K562 treated with DMSO at 1 percent for 48 hours (cell line): ENCODE data around the gene CR1L. TPM values are rescaled to one million over a fixed set of nuclear protein-coding genes. Genes with fewer than 3 reads are reported as not detected.

Source experiments
- total RNA-seq: library from RNA; unstranded; fragments of 300-600 nt; gene quantifications from 2 replicates; pipeline ENCODE4 v1.2.3, GENCODE V29; 2022; ENCODE audit warnings: low replicate concordance; ENCODE audit errors: extremely low read depth

CR1L gene
- not detected in 2 replicates for total RNA-seq

GRCh38 chr1:207644852-207645634 is at the start of gene CR1L:
Gene CR1L (plus strand): TSS chr1:207645133. CDS start chr1:207645234, 101 bp downstream.

GRCh38 chr1:207751790-207752455 is 107.0 kb downstream of the CR1L start, which contains the start of gene CD46:
Gene CD46 (plus strand): TSS chr1:207752054. CDS start chr1:207752213, 159 bp downstream.

Other genes starting within 250 kb of the CR1L start
- not detected in 2 replicates for gene CR2, start 190.8 kb upstream of the CR1L start, total RNA-seq
- gene CR1, start 149.0 kb upstream of the CR1L start, total RNA-seq, result not detected in 2 replicates
- not detected in 2 replicates for gene CD46, start 106.9 kb downstream of the CR1L start, total RNA-seq